Glutamatergic neuron (in vitro differentiated cells): ENCODE measurements around the gene TMEM40. TPM values are rescaled to one million over a fixed set of nuclear protein-coding genes. Genes with fewer than 3 reads are reported as not detected.

Source experiments
- DNase-seq: peaks from one replicate; pipeline ENCODE4 v3.0.0; 2022
- H3K27ac Mint-ChIP-seq: one replicate; pipeline ENCODE4 v1.8.0; 2020; ENCODE audit warnings: mild to moderate bottlenecking, mixed read lengths, inconsistent platforms; ENCODE audit not compliant: unreplicated experiment
- H3K27me3 Mint-ChIP-seq: one replicate; pipeline ENCODE4 v1.8.0; 2020; ENCODE audit warnings: mild to moderate bottlenecking, moderate library complexity, mixed read lengths, inconsistent platforms; ENCODE audit not compliant: unreplicated experiment
- H3K36me3 Mint-ChIP-seq: one replicate; pipeline ENCODE4 v1.8.0; 2020; ENCODE audit warnings: mild to moderate bottlenecking, mixed read lengths, inconsistent platforms; ENCODE audit not compliant: unreplicated experiment
- H3K4me1 Mint-ChIP-seq: one replicate; pipeline ENCODE4 v1.8.0; 2020; ENCODE audit warnings: mild to moderate bottlenecking, low read depth, mixed read lengths, inconsistent platforms; ENCODE audit not compliant: unreplicated experiment
- H3K4me3 Mint-ChIP-seq: one replicate; pipeline ENCODE4 v1.8.0; 2020; ENCODE audit warnings: mild to moderate bottlenecking, mixed read lengths, inconsistent platforms; ENCODE audit not compliant: unreplicated experiment
- H3K9me3 Mint-ChIP-seq: one replicate; pipeline ENCODE4 v1.8.0; 2020; ENCODE audit warnings: mild to moderate bottlenecking, moderate library complexity, mixed read lengths, inconsistent platforms; ENCODE audit not compliant: unreplicated experiment
- total RNA-seq: library from RNA; stranded (reverse); fragmentation: NEBNext Ultra II Directional; extraction: Animal tissue kit (Norgen Biotek cat#: 25700); gene quantifications from one replicate; pipeline ENCODE4 v1.2.1, GENCODE V29; 2021; ENCODE audit not compliant: unreplicated experiment
- TF ChIP-seq, protein P1 (sequence below): fragments of 200-600 bp; sonication (generic); IDR thresholded peaks from one replicate; pipeline ENCODE4 v1.5.0; 2021; ENCODE audit not compliant: partially characterized antibody, unreplicated experiment

Gene TMEM40
- total RNA-seq, 1 donor from 2014 or later: not detected

DNA sequence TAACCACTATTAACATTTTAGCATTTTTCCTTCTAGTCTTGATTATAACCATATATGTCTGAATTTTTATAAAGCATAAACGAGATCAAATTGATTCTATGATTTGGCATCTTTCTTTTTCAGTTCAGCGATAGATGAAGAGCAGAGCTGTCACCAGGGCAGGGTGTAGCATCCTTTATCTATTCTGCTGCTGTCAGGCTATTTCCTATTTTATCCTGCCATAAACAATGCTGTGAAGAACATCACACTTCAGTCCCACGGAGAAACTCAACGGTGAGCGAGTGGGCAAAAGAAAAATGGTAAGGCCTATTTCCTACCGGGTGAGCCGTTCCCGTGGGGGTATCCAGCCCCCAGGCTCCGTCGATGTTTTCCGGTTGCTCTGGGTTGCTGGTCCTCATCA, 15.5 kb downstream of the TMEM40 start:
- Mint-ChIP-seq H3K36me3 (no peaks in the 10 kb centered on the region), H3K27me3 (no peaks in the 10 kb centered on the region), H3K4me3 (no peak overlapping the region), H3K27ac (no peak overlapping the region), H3K4me1 (peaks cover 3% of the 10 kb centered on the region), H3K9me3 (no peaks in the 10 kb centered on the region)
- DNase-seq: no peak
- TF ChIP-seq, protein P1, sequence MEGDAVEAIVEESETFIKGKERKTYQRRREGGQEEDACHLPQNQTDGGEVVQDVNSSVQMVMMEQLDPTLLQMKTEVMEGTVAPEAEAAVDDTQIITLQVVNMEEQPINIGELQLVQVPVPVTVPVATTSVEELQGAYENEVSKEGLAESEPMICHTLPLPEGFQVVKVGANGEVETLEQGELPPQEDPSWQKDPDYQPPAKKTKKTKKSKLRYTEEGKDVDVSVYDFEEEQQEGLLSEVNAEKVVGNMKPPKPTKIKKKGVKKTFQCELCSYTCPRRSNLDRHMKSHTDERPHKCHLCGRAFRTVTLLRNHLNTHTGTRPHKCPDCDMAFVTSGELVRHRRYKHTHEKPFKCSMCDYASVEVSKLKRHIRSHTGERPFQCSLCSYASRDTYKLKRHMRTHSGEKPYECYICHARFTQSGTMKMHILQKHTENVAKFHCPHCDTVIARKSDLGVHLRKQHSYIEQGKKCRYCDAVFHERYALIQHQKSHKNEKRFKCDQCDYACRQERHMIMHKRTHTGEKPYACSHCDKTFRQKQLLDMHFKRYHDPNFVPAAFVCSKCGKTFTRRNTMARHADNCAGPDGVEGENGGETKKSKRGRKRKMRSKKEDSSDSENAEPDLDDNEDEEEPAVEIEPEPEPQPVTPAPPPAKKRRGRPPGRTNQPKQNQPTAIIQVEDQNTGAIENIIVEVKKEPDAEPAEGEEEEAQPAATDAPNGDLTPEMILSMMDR: no peak

GRCh38 chr3:12742330-12743107, 16.5 kb downstream of the TMEM40 start:
- DNase-seq: no peak
- Mint-ChIP-seq H3K27me3 (no peaks in the 10 kb centered on the region), H3K4me1 (peaks cover 3% of the 10 kb centered on the region), H3K9me3 (no peaks in the 10 kb centered on the region), H3K36me3 (no peaks in the 10 kb centered on the region), H3K4me3 (no peak overlapping the region), H3K27ac (no peak overlapping the region)
- TF ChIP-seq, protein P1: no peak

GRCh38 chr3:12741209-12741608, 17.9 kb downstream of the TMEM40 start:
- no peak overlapping the region for H3K4me3 Mint-ChIP-seq
- TF ChIP-seq, protein P1: no peak
- no peaks in the 10 kb centered on the region for H3K36me3 Mint-ChIP-seq
- H3K27me3 Mint-ChIP-seq: no peaks in the 10 kb centered on the region
- no peak for DNase-seq
- H3K27ac Mint-ChIP-seq: peak overlapping the region; percentile 9
- no peaks in the 10 kb centered on the region for H3K9me3 Mint-ChIP-seq
- H3K4me1 Mint-ChIP-seq: no peaks in the 10 kb centered on the region

GRCh38 chr3:12737833-12738232, 21.2 kb downstream of the TMEM40 start:
- Mint-ChIP-seq H3K9me3 (no peaks in the 10 kb centered on the region), H3K4me1 (no peaks in the 10 kb centered on the region), H3K27ac (no peak overlapping the region), H3K36me3 (no peaks in the 10 kb centered on the region), H3K4me3 (no peak overlapping the region), H3K27me3 (peaks cover under 1% of the 10 kb centered on the region)
- TF ChIP-seq, protein P1: no peak
- no peak for DNase-seq

GRCh38 chr3:12737319-12737718, 21.7 kb downstream of the TMEM40 start:
- Mint-ChIP-seq H3K27ac (no peak overlapping the region), H3K36me3 (no peaks in the 10 kb centered on the region), H3K27me3 (peaks cover 2% of the 10 kb centered on the region), H3K4me1 (no peaks in the 10 kb centered on the region), H3K9me3 (no peaks in the 10 kb centered on the region), H3K4me3 (no peak overlapping the region)
- TF ChIP-seq, protein P1: no peak
- no peak for DNase-seq
